Measurements from ENCODE around the gene CGN.

The CGN gene

GRCh38 chr1:151510957-151511635 lies at the start of gene CGN:
CGN (plus strand) TSS chr1:151511387; CDS start chr1:151518520, 7,133 bp downstream.
- peak; percentile 85 for DNase-seq

- DNase-seq, result no peak
These were observed 49.5 kb upstream of the CGN start for GRCh38 chr1:151461694-151462093.

- no peak for DNase-seq
These were observed 46.2 kb upstream of the CGN start for GRCh38 chr1:151465026-151465425.

- DNase-seq, result peak; percentile 34
These were observed 38.1 kb upstream of the CGN start for GRCh38 chr1:151472856-151473731.

GRCh38 chr1:151474745-151475144 lies 36.4 kb upstream of the CGN start:
- DNase-seq, result no peak

- DNase-seq, result no peak
These were observed 36.0 kb upstream of the CGN start for GRCh38 chr1:151475175-151475574.

GRCh38 chr1:151476083-151476482 lies 35.1 kb upstream of the CGN start:
- DNase-seq, result no peak

GRCh38 chr1:151477066-151477465 lies 34.1 kb upstream of the CGN start:
- no peak for DNase-seq

GRCh38 chr1:151478140-151478812 lies 32.9 kb upstream of the CGN start:
- no peak for DNase-seq

- no peak for DNase-seq
These were observed 32.3 kb upstream of the CGN start for GRCh38 chr1:151478923-151479322.

GRCh38 chr1:151479462-151479861 lies 31.7 kb upstream of the CGN start:
- no peak for DNase-seq

- no peak for DNase-seq
These were observed 29.2 kb upstream of the CGN start for GRCh38 chr1:151482017-151482416.

GRCh38 chr1:151485685-151486255 lies 25.4 kb upstream of the CGN start:
- no peak for DNase-seq

GRCh38 chr1:151486557-151486956 lies 24.6 kb upstream of the CGN start:
- no peak for DNase-seq

GRCh38 chr1:151491641-151492040 lies 19.5 kb upstream of the CGN start:
- no peak for DNase-seq

GRCh38 chr1:151492120-151492519 lies 19.1 kb upstream of the CGN start:
- DNase-seq, result no peak

- no peak for DNase-seq
These were observed 18.1 kb upstream of the CGN start for GRCh38 chr1:151493042-151493441.

- DNase-seq, result no peak
These were observed 16.4 kb upstream of the CGN start for GRCh38 chr1:151494741-151495281.

- DNase-seq, result no peak
These were observed 15.9 kb upstream of the CGN start for GRCh38 chr1:151495316-151495715.

GRCh38 chr1:151499365-151499764 lies 11.8 kb upstream of the CGN start:
- no peak for DNase-seq

GRCh38 chr1:151499930-151500329 lies 11.3 kb upstream of the CGN start:
- no peak for DNase-seq

- no peak for DNase-seq
These were observed 9.7 kb upstream of the CGN start for GRCh38 chr1:151501474-151501873.
